Activated naive CD4-positive, alpha-beta T cell treated with anti-CD3 and anti-CD28 coated beads for 36 hours (primary cell): ENCODE results near the gene PREX1. TPM values are rescaled to one million over a fixed set of nuclear protein-coding genes. Genes with fewer than 3 reads are reported as not detected.
"Not testable (repeated sequence)": the region's sequence is repeated elsewhere in the genome, so short reads cannot be mapped to it uniquely, and the experiment has no call there.

Experiments
- CTCF ChIA-PET: fragments of 350-600 bp; sonication (Branson Sonifier 250); formaldehyde crosslinking; loops from one replicate; lab custom pipeline; 2021; ENCODE audit warnings: antibody characterized with exemption; lab: Charles Lee
- DNase-seq: peaks from one replicate; pipeline ENCODE4 v3.0.0-alpha.2; 2020
- H3K27ac Mint-ChIP-seq: one replicate; pipeline ENCODE4 v1.8.0; 2021; ENCODE audit warnings: mild to moderate bottlenecking, mixed read lengths
- H3K27me3 Mint-ChIP-seq: one replicate; pipeline ENCODE4 v1.8.0; 2021; ENCODE audit warnings: low read depth, mixed read lengths
- H3K36me3 Mint-ChIP-seq: one replicate; pipeline ENCODE4 v1.8.0; 2021; ENCODE audit warnings: low read depth, mixed read lengths
- H3K4me1 Mint-ChIP-seq: one replicate; pipeline ENCODE4 v1.8.0; 2021; ENCODE audit warnings: low read depth, mixed read lengths
- H3K4me3 Mint-ChIP-seq: one replicate; pipeline ENCODE4 v1.8.0; 2021; ENCODE audit warnings: mild to moderate bottlenecking, moderate library complexity, mixed read lengths
- H3K9me3 Mint-ChIP-seq: one replicate; pipeline ENCODE4 v1.8.0; 2021; ENCODE audit warnings: mixed read lengths
- intact Hi-C: fragments of 100-400 bp; cut with micrococcal nuclease; formaldehyde crosslinking; loops from one replicate; pipeline ENCODE4 v1.15.1; 2023
- total RNA-seq, 2 experiments: library from RNA; stranded (reverse); gene quantifications; one replicate each; pipeline ENCODE4 v1.2.3, GENCODE V29; 2021

PREX1 gene
- total RNA-seq, 2 experiments from 2014 or later = 43.7 to 44.2 TPM

DNA sequence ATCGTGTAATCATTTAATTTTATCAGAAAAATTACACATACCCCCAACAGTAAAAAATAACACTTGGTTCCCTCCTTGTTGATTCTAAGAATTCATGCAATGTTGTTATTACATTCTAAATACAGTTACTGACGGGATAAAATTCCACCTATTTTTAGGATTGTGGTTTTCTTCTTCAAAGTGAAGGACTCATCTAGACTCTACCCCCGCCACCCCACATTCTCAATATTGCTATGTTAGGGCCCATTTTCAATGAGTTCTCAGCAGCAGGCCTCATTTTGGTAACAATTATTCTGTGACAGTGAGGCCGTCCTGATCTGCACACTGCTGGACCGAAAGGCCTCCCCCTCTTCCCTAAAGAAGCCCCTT lies 43.5 kb downstream of the PREX1 start:
- intact Hi-C loops = loop anchor here (1.0 to 5.0 kb wide), 4 partner anchors 24 to 47 kb away; no protein-coding TSS in a partner anchor
- Mint-ChIP-seq H3K4me1 (peaks cover 38% of the 10 kb centered on the region), H3K4me3 (no peak overlapping the region), H3K27ac (no peak overlapping the region), H3K27me3 (peaks cover 4% of the 10 kb centered on the region), H3K9me3 (peaks cover 3% of the 10 kb centered on the region), H3K36me3 (peaks cover 3% of the 10 kb centered on the region)
- CTCF ChIA-PET = no interaction called here
- no peak for DNase-seq

DNA sequence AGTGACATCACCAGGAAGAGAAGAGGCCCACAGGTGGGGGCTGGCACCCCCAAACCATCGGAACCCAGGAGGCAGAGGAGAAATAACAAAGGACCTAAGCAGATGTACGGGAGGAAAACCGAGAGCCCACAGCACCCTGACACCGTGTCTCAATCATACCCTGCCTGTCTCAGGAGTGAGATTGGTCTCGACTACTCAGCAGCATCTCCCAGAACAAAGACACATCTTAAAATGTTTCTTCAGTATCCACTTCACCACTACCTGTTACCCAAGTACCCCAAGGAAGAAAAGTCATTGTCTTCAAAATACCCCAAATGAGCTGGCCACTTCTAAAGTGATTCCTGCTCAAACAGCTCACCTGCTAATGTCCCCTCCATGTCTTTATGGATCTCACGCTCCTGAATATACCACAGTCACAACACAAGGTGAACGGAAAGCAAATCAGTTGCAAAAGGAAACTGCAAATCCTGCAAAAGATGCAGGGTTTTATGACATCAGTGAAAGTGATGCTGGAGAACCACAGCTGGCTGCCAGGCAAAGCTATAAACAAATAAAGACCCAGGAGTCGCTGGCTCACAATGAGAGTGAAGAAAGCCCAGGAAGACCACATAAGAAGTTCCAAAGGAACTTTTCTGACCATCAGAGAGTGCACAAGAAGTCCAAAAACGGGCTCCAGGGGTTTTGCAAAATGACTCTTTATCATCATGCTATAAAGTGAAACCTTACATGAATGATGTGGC lies 44.1 kb downstream of the PREX1 start:
- intact Hi-C loops = loop anchor here (1.0 to 5.0 kb wide), 5 partner anchors 14 to 46 kb away; no protein-coding TSS in a partner anchor
- Mint-ChIP-seq H3K27me3 (peaks cover 4% of the 10 kb centered on the region), H3K36me3 (peaks cover 3% of the 10 kb centered on the region), H3K4me1 (peaks cover 32% of the 10 kb centered on the region), H3K9me3 (peaks cover 5% of the 10 kb centered on the region), H3K4me3 (no peak overlapping the region), H3K27ac (no peak overlapping the region)
- CTCF ChIA-PET = no interaction called here
- peak; percentile 58 for DNase-seq

DNA sequence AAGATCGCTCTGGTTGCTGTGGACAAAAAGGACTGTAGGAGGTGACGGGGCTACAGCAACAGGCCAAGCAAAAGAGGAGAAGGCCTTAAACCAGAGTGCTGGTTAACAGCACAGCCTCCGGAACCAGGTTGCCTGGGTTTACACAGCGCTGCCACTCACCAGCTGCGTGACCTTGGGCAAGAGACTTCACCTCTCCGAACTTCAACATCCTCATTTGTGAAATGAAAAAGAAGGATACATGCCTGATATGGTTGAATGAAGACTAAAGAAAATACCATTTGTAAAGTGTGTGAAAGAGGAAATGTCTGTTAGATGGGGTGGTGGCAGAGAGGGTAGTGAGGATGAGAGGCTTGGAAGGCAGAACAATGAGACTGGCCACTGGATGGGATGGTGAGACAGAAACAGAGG lies 44.9 kb downstream of the PREX1 start:
- Mint-ChIP-seq H3K9me3 (peaks cover 6% of the 10 kb centered on the region), H3K4me1 (peaks cover 24% of the 10 kb centered on the region), H3K27me3 (peaks cover 4% of the 10 kb centered on the region), H3K4me3 (no peak overlapping the region), H3K36me3 (peaks cover 3% of the 10 kb centered on the region), H3K27ac (no peak overlapping the region)
- intact Hi-C loops = loop anchor here (1.0 to 5.0 kb wide), 2 partner anchors 14 to 46 kb away; no protein-coding TSS in a partner anchor
- CTCF ChIA-PET = no interaction called here
- DNase-seq = no peak

DNA sequence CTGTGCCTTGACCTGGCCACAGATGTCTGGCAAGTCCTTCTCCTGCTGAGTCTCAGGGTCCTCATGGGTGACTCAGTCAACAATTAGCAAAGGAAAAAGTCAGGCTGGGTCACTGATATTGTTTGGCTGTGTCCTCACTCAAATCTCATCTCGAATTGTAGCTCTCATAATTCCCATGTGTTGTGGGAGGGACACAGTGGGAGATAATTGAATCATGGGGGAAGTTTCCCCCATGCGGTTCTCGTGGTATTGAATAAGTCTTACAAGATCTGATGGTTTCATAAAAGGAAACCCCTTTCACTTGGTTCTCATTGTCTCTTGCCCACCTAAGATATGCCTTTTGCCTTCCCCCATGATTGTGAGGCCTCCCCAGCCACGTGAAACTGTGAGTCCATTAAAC lies 45.7 kb downstream of the PREX1 start:
- CTCF ChIA-PET = no interaction called here
- no peak overlapping the region for H3K4me3 Mint-ChIP-seq
- H3K27ac Mint-ChIP-seq = no peak overlapping the region
- intact Hi-C loops = loop anchor here (5.0 kb wide), 1 partner anchor 45 kb away; no protein-coding TSS in a partner anchor
- H3K9me3 Mint-ChIP-seq = peaks cover 6% of the 10 kb centered on the region
- H3K27me3 Mint-ChIP-seq = peaks cover 1% of the 10 kb centered on the region
- no peak for DNase-seq
- peaks cover 19% of the 10 kb centered on the region for H3K4me1 Mint-ChIP-seq
- H3K36me3 Mint-ChIP-seq = peaks cover 3% of the 10 kb centered on the region

DNA sequence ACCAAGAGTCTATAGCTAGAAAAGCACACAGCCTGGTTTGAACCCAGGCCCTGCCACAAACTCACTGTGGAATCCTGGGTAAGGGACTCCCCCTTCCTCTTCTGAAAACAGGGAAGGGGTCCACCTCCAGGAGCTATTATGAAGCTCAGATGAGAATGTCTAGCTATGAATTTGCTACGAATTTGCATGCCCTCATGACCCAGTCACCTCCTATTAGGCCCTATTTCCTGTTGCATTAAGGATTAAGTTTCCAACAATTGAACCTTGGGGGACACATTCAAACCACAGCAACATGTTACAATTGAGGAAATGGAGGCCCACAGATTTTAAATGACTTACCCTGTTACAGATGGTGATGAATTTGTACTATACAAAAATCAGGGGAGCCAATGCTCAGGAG lies 46.2 kb downstream of the PREX1 start:
- Mint-ChIP-seq H3K36me3 (peaks cover 3% of the 10 kb centered on the region), H3K27ac (no peak overlapping the region), H3K4me1 (peaks cover 21% of the 10 kb centered on the region), H3K27me3 (no peaks in the 10 kb centered on the region), H3K4me3 (no peak overlapping the region), H3K9me3 (peaks cover 6% of the 10 kb centered on the region)
- intact Hi-C loops = loop anchor here (5.0 kb wide), 1 partner anchor 44 kb away; no protein-coding TSS in a partner anchor
- DNase-seq = no peak
- CTCF ChIA-PET = no interaction called here

DNA sequence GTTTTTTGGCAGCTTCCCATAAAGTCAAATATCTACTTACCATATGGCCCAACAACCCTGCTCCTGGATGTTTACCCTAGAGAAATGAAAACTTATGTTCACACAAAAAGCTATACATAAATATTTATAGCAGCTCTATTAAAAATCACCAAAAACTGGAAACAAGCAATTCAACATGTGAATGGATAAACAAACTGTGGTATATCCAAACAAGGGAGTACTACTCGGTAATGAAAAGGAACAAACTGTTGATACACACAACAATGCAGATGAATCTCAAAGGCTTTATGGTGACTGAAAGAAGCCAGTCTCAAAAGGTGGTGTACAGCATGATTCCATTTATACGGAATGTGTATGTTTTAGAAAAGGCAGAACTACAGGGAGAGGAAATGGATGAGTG lies 48.4 kb downstream of the PREX1 start:
- H3K36me3 Mint-ChIP-seq = peaks cover 6% of the 10 kb centered on the region
- no peak for DNase-seq
- H3K4me3 Mint-ChIP-seq = no peak overlapping the region
- no peak overlapping the region for H3K27ac Mint-ChIP-seq
- peaks cover 17% of the 10 kb centered on the region for H3K4me1 Mint-ChIP-seq
- H3K27me3 Mint-ChIP-seq = no peaks in the 10 kb centered on the region
- peaks cover 15% of the 10 kb centered on the region for H3K9me3 Mint-ChIP-seq
- intact Hi-C loops = no loop called here
- CTCF ChIA-PET = no interaction called here

DNA sequence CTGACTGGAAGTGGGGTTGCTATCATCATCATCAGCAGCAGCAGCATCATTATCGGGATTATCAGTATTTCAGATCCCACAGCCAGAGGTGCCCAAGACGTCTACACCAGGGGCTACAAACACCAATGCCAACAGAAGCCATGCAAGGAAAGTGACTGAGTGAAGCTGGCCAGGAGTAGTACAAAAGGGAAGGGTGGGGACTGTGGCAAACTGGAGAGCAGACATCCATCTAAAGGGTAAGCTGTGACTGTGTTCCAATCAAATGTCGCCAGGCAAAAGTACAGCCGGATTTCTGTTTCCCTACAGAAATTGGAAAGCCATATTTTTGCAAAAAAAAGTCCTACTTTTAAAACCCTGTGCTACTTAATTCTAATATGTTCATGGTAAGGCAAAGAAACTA lies 50.0 kb downstream of the PREX1 start:
- CTCF ChIA-PET = interaction anchor here (1.1 kb wide), 1 partner anchor 127 kb away, joined by 3 read pairs; no protein-coding TSS in a partner anchor
- Mint-ChIP-seq H3K9me3 (peaks cover 15% of the 10 kb centered on the region), H3K36me3 (peaks cover 6% of the 10 kb centered on the region), H3K4me1 (peaks cover 29% of the 10 kb centered on the region), H3K4me3 (no peak overlapping the region), H3K27me3 (no peaks in the 10 kb centered on the region), H3K27ac (no peak overlapping the region)
- DNase-seq = no peak
- intact Hi-C loops = no loop called here

DNA sequence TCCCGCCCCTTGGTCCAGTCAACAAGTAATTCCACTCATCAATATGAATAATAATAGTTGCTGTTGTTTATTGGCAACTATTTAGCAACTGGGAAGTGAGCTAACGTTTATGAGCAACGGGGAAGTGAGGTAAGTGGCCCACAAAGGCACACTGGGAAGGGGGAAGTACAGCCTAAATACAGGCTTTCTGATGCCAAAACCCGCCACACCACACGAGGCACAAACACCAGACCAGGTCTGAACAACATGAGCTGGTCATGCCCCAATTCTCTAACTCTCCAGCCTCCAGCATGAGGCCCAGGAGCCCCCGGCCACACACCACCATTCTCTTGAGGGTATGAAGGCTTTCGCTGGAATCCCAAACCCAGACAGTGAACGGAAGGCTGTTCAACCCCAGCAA lies 50.8 kb downstream of the PREX1 start:
- peaks cover 6% of the 10 kb centered on the region for H3K36me3 Mint-ChIP-seq
- peaks cover 15% of the 10 kb centered on the region for H3K9me3 Mint-ChIP-seq
- DNase-seq = no peak
- H3K4me1 Mint-ChIP-seq = peaks cover 35% of the 10 kb centered on the region
- CTCF ChIA-PET = interaction anchor here (0.6 to 0.7 kb wide), 2 partner anchors 20 to 26 kb away, joined by 3 read pairs; no protein-coding TSS in a partner anchor
- H3K4me3 Mint-ChIP-seq = no peak overlapping the region
- no peak overlapping the region for H3K27ac Mint-ChIP-seq
- intact Hi-C loops = no loop called here
- H3K27me3 Mint-ChIP-seq = no peaks in the 10 kb centered on the region

DNA sequence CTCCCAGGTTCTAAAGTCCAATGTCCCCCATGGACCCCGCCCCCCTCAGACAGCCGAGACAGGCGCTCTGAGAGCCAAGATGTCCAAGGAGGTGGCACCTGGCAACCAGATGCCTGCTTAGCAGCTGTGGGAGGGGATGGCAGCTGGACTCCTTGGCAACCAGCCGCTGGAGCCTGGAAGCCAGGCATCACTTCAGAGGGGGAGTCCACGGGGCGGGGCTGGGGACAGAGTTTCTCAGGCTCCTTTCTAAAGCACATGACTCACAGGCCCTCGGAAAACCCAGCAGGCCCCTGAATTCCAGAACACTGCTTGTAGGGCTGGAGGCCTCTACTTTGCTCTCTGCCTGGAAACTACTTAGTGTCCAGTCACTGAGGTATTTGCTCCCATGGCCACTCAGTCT lies 51.5 kb downstream of the PREX1 start:
- peaks cover 37% of the 10 kb centered on the region for H3K4me1 Mint-ChIP-seq

DNA sequence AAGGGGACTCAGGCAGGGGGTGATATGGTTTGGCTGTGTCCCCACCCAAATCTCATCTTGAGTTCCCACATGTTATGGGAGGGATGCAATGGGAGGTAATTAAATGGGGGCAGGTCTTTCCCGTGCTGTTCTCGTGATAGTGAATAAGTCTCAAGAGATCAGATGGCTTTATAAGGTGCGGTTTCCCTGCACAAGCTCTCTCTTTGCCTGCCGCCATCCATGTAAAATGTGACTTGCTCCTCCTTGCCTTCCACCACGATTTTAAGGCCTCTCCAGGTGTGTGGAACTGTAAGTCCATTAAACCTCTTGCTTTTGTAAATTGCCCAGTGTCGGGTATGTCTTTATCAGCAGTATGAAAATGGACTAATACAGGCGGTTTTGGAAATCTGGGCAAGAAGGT lies 52.3 kb downstream of the PREX1 start:
- H3K27ac Mint-ChIP-seq, DNase-seq, H3K4me3 Mint-ChIP-seq, H3K27me3 Mint-ChIP-seq, intact Hi-C loops, CTCF ChIA-PET, H3K36me3 Mint-ChIP-seq: not testable (repeated sequence)
- Mint-ChIP-seq H3K9me3 (peaks cover 15% of the 10 kb centered on the region), H3K4me1 (peaks cover 40% of the 10 kb centered on the region)

More for the DNA sequence above, 51.5 kb downstream of the PREX1 start:
- no peak overlapping the region for H3K4me3 Mint-ChIP-seq
- no peaks in the 10 kb centered on the region for H3K27me3 Mint-ChIP-seq
- H3K27ac Mint-ChIP-seq = no peak overlapping the region
- H3K9me3 Mint-ChIP-seq = peaks cover 15% of the 10 kb centered on the region
- intact Hi-C loops = no loop called here
- DNase-seq = no peak
- peaks cover 6% of the 10 kb centered on the region for H3K36me3 Mint-ChIP-seq
- CTCF ChIA-PET = no interaction called here

DNA sequence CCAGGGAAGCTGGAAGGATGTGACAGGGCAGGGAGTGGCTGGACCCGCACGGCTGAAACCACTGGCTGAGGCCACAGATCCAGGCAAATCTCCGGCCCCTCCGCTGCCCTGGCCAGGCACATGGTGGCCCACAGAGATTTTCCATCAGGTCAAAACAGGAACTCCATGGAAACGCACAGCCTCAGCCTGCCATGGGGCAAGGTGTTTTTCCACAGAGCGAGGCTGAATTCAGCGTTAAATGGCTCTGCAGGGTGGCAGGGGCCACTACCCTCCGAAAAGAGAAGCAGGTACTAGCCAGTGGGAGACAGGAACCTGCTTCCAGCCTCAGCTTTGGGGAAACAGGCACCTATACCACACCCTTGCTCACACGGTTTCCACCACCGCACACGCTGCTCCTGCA lies 53.1 kb downstream of the PREX1 start:
- Mint-ChIP-seq H3K9me3 (peaks cover 15% of the 10 kb centered on the region), H3K4me3 (no peak overlapping the region), H3K27me3 (no peaks in the 10 kb centered on the region), H3K4me1 (peaks cover 49% of the 10 kb centered on the region), H3K27ac (no peak overlapping the region), H3K36me3 (peaks cover 6% of the 10 kb centered on the region)
- CTCF ChIA-PET = no interaction called here
- no peak for DNase-seq
- intact Hi-C loops = no loop called here

DNA sequence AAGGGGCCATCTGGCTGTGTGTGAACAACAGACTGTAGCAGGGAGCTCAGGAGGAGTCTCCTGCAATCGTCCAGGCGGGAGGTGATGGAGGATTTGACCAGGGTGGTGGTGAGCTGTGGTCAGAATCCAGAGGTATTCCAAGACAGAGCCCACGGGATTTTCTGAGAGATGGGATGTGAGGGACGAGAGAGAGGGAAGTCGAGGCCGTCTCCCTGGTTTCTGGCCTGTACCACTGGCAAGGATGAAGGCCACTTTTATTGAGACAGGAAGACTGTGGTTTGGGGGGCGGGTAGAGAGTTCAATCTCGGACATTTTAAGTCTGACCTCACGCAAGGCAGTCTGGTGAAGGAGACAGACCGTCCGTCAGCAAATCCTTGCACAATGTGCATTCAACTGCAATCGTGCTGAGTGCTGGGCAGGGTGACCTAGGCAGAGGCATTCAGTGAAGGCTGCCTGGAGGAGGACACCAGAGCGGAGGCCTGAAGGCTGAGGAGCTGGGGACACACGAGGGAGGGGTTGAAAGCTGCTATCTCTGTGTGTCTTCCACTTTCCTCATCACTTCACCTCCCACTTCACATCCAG lies 53.9 kb downstream of the PREX1 start:
- Mint-ChIP-seq H3K4me1 (peaks cover 53% of the 10 kb centered on the region), H3K4me3 (no peak overlapping the region), H3K36me3 (peaks cover 3% of the 10 kb centered on the region), H3K27me3 (no peaks in the 10 kb centered on the region), H3K27ac (no peak overlapping the region), H3K9me3 (peaks cover 12% of the 10 kb centered on the region)
- CTCF ChIA-PET = no interaction called here
- intact Hi-C loops = no loop called here
- no peak for DNase-seq
